SK-N-SH treated with all-trans-retinoic acid at 6 μM for 48 hours (cell line): ENCODE results near the gene SRRM5.

Source experiments
- ATAC-seq: fragments of 200-7000 bp; cut with Tn5 transposase; 3 replicates; pipeline ENCODE4 v1.9.1; 2020; ENCODE audit warnings: mild to moderate bottlenecking, moderate library complexity
- ARNTL ChIP-seq: fragments of 450-650 bp; formaldehyde crosslinking; IDR thresholded peaks from 2 replicates; pipeline ENCODE4 v1.5.0; 2020; ENCODE audit warnings: low read depth, mild to moderate bottlenecking, moderate library complexity, borderline replicate concordance
- BACH2 ChIP-seq: fragments of 250-450 bp; sonication (Bioruptor Pico); IDR thresholded peaks from 2 replicates; pipeline ENCODE4 v1.9.0; 2021; ENCODE audit warnings: mild to moderate bottlenecking, borderline replicate concordance
- ESRRG ChIP-seq: fragments of 250-450 bp; sonication (Bioruptor Pico); IDR thresholded peaks from 2 replicates; pipeline ENCODE4 v1.6.1; 2021; ENCODE audit warnings: mild to moderate bottlenecking
- OSR1 ChIP-seq: fragments of 250-450 bp; sonication (Bioruptor Pico); IDR thresholded peaks from 2 replicates; pipeline ENCODE4 v1.8.0; 2022; ENCODE audit warnings: moderate library complexity, mild to moderate bottlenecking, inconsistent platforms
- PPARA ChIP-seq: fragments of 250-450 bp; sonication (Bioruptor Pico); IDR thresholded peaks from 2 replicates; pipeline ENCODE4 v1.5.0; 2020; ENCODE audit warnings: mild to moderate bottlenecking, borderline replicate concordance
- RARB ChIP-seq: fragments of 250-450 bp; sonication (Bioruptor Pico); IDR thresholded peaks from 2 replicates; pipeline ENCODE4 v1.8.0; 2021; ENCODE audit warnings: mild to moderate bottlenecking, moderate library complexity
- SNAI2 ChIP-seq: fragments of 250-450 bp; sonication (Bioruptor Pico); IDR thresholded peaks from 2 replicates; pipeline ENCODE4 v1.5.0; 2020; ENCODE audit warnings: mild to moderate bottlenecking, moderate library complexity
- TCF4 ChIP-seq: fragments of 250-450 bp; sonication (Bioruptor Pico); IDR thresholded peaks from 2 replicates; pipeline ENCODE4 v1.8.0; 2021; ENCODE audit warnings: mild to moderate bottlenecking, moderate library complexity, borderline replicate concordance
- TOX ChIP-seq: fragments of 250-450 bp; sonication (Bioruptor Pico); IDR thresholded peaks from 2 replicates; pipeline ENCODE4 v1.8.0; 2021; ENCODE audit warnings: mild to moderate bottlenecking, moderate library complexity, borderline replicate concordance
- TSHZ2 ChIP-seq: fragments of 250-450 bp; sonication (Bioruptor Pico); IDR thresholded peaks from 2 replicates; pipeline ENCODE4 v1.5.0; 2020; ENCODE audit warnings: mild to moderate bottlenecking, moderate library complexity
- ZC3H10 ChIP-seq: fragments of 250-450 bp; sonication (Bioruptor Pico); IDR thresholded peaks from 2 replicates; pipeline ENCODE4 v1.5.1; 2021; ENCODE audit warnings: mild to moderate bottlenecking, moderate library complexity
- ZFP3 ChIP-seq: fragments of 250-450 bp; sonication (Bioruptor Pico); IDR thresholded peaks from 2 replicates; pipeline ENCODE4 v1.5.0; 2020; ENCODE audit warnings: mild to moderate bottlenecking, moderate library complexity
- ZFP30 ChIP-seq: fragments of 450-650 bp; formaldehyde crosslinking; IDR thresholded peaks from 2 replicates; pipeline ENCODE4 v1.5.0; 2022; ENCODE audit warnings: mild to moderate bottlenecking, moderate library complexity
- ZNF565 ChIP-seq: fragments of 450-650 bp; formaldehyde crosslinking; conservative IDR thresholded peaks from 2 replicates; pipeline ENCODE4 v1.5.0; 2020; ENCODE audit warnings: low read depth, mild to moderate bottlenecking, moderate library complexity
- ZNF70 ChIP-seq: fragments of 450-650 bp; formaldehyde crosslinking; IDR thresholded peaks from 2 replicates; pipeline ENCODE4 v1.5.0; 2020; ENCODE audit warnings: mild to moderate bottlenecking, moderate library complexity
- ZNF8 ChIP-seq: fragments of 450-650 bp; formaldehyde crosslinking; IDR thresholded peaks from 2 replicates; pipeline ENCODE4 v1.5.0; 2020; ENCODE audit warnings: mild to moderate bottlenecking, moderate library complexity
- TF ChIP-seq, protein P1 (sequence below): fragments of 250-450 bp; sonication (Bioruptor Pico); IDR thresholded peaks from 2 replicates; pipeline ENCODE4 v1.5.1; 2020; ENCODE audit warnings: low read depth, mild to moderate bottlenecking, moderate library complexity
- TF ChIP-seq, protein P2 (sequence below): fragments of 250-450 bp; sonication (Bioruptor Pico); IDR thresholded peaks from 2 replicates; pipeline ENCODE4 v1.8.0; 2020; ENCODE audit warnings: mild to moderate bottlenecking, moderate library complexity, borderline replicate concordance
- TF ChIP-seq, protein P3 (sequence below): fragments of 250-450 bp; sonication (Bioruptor Pico); IDR thresholded peaks from 2 replicates; pipeline ENCODE4 v1.8.0; 2021; ENCODE audit warnings: low read depth, mild to moderate bottlenecking, moderate library complexity, borderline replicate concordance

SRRM5 gene

GRCh38 chr19:43609872-43610271 lies 2.0 kb upstream of the SRRM5 start (continued):
- TF ChIP-seq TSHZ2 (no peak), ESRRG (CRISPR knock-in tag) (no peak), BACH2 (CRISPR knock-in tag) (no peak), TCF4 (no peak), ZNF565 (CRISPR knock-in tag) (no peak), ZFP30 (no peak), TOX (CRISPR knock-in tag) (no peak), ARNTL (CRISPR knock-in tag) (no peak), ZC3H10 (CRISPR knock-in tag) (no peak)
- TF ChIP-seq, protein P1, sequence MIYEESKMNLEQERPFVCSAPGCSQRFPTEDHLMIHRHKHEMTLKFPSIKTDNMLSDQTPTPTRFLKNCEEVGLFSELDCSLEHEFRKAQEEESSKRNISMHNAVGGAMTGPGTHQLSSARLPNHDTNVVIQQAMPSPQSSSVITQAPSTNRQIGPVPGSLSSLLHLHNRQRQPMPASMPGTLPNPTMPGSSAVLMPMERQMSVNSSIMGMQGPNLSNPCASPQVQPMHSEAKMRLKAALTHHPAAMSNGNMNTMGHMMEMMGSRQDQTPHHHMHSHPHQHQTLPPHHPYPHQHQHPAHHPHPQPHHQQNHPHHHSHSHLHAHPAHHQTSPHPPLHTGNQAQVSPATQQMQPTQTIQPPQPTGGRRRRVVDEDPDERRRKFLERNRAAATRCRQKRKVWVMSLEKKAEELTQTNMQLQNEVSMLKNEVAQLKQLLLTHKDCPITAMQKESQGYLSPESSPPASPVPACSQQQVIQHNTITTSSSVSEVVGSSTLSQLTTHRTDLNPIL (CRISPR knock-in tag) = no peak
- TF ChIP-seq, all 23 proteins: peak for 0

DNA sequence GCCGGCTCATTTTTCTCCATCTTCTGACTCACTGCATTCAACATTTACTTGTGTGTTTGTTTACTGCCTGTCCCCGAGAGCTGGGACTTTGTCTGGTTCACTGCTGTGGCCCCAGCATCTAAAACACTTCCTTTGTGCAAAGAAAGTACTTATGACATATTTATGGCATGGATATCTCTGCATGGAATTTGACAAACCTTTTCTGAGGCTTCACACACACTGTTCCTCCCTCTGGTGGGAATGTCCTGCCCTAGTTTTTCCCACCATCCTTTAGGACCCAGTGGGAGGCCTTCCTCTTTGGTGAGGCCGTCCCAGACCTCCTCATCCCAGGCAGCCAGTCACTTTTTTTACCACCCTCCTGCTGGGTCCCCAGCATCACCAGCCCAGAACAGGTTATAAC lies 1.4 kb upstream of the SRRM5 start:
- no peak for ATAC-seq
- TF ChIP-seq, protein P2, sequence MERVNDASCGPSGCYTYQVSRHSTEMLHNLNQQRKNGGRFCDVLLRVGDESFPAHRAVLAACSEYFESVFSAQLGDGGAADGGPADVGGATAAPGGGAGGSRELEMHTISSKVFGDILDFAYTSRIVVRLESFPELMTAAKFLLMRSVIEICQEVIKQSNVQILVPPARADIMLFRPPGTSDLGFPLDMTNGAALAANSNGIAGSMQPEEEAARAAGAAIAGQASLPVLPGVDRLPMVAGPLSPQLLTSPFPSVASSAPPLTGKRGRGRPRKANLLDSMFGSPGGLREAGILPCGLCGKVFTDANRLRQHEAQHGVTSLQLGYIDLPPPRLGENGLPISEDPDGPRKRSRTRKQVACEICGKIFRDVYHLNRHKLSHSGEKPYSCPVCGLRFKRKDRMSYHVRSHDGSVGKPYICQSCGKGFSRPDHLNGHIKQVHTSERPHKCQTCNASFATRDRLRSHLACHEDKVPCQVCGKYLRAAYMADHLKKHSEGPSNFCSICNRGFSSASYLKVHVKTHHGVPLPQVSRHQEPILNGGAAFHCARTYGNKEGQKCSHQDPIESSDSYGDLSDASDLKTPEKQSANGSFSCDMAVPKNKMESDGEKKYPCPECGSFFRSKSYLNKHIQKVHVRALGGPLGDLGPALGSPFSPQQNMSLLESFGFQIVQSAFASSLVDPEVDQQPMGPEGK (CRISPR knock-in tag) = no peak
- TF ChIP-seq, protein P1 (CRISPR knock-in tag) = no peak
- TF ChIP-seq RARB (CRISPR knock-in tag) (no peak), PPARA (CRISPR knock-in tag) (no peak), SNAI2 (CRISPR knock-in tag) (no peak), ZNF70 (CRISPR knock-in tag) (no peak), TSHZ2 (no peak), TCF4 (no peak), ESRRG (CRISPR knock-in tag) (no peak), BACH2 (CRISPR knock-in tag) (no peak), ZNF8 (CRISPR knock-in tag) (no peak), ZFP3 (CRISPR knock-in tag) (no peak), OSR1 (no peak), ZC3H10 (CRISPR knock-in tag) (no peak), ARNTL (CRISPR knock-in tag) (no peak), ZNF565 (CRISPR knock-in tag) (no peak)
- TF ChIP-seq, protein P3, sequence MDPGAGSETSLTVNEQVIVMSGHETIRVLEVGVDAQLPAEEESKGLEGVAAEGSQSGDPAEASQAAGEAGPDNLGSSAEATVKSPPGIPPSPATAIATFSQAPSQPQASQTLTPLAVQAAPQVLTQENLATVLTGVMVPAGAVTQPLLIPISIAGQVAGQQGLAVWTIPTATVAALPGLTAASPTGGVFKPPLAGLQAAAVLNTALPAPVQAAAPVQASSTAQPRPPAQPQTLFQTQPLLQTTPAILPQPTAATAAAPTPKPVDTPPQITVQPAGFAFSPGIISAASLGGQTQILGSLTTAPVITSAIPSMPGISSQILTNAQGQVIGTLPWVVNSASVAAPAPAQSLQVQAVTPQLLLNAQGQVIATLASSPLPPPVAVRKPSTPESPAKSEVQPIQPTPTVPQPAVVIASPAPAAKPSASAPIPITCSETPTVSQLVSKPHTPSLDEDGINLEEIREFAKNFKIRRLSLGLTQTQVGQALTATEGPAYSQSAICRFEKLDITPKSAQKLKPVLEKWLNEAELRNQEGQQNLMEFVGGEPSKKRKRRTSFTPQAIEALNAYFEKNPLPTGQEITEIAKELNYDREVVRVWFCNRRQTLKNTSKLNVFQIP = no peak
